Measurements from ENCODE around the gene SPA17. TPM values are rescaled to one million over a fixed set of nuclear protein-coding genes. Genes with fewer than 3 reads are reported as not detected.

Gene SPA17
- total RNA-seq, 1 experiment from 2014 or later = 28.8 TPM

GRCh38 chr11:124658501-124658900, 15.2 kb upstream of the SPA17 start:
- no peak for DNase-seq (ENCODE audit: low spot score)
- in situ Hi-C loops (cut with HindIII; ENCODE audit: low sequenced_read_pairs) = no loop called here

- in situ Hi-C loops (cut with HindIII; ENCODE audit: low sequenced_read_pairs) = no loop called here
- DNase-seq (ENCODE audit: low spot score) = no peak
Measured at GRCh38 chr11:124658986-124659385, 14.7 kb upstream of the SPA17 start.

DNA sequence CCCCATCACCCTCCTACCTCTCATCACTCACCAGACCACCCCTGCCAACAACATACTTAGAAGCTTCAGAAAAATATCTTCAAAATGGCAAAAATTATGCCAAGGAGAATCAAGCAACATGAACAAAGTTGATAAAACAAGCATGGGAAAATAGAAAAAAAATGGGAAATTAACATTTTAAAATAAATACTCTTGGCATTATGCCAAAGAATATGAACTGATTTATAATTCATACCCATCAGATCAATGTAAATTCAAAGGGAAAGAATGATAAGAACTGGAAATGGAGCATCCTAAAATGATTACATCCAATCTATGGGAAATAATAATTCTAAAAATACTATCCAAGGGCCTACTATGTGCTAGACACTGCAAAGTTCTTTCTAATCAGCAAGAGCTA, 12.2 kb upstream of the SPA17 start:
- in situ Hi-C loops (cut with HindIII; ENCODE audit: low sequenced_read_pairs) = no loop called here
- DNase-seq (ENCODE audit: low spot score) = no peak

GRCh38 chr11:124662106-124662505, 11.6 kb upstream of the SPA17 start:
- in situ Hi-C loops (cut with HindIII; ENCODE audit: low sequenced_read_pairs) = no loop called here
- peak; percentile 78 for DNase-seq (ENCODE audit: low spot score)

- in situ Hi-C loops (cut with HindIII; ENCODE audit: low sequenced_read_pairs) = no loop called here
- DNase-seq (ENCODE audit: low spot score) = no peak
Measured at GRCh38 chr11:124663861-124664260, 9.8 kb upstream of the SPA17 start.

DNA sequence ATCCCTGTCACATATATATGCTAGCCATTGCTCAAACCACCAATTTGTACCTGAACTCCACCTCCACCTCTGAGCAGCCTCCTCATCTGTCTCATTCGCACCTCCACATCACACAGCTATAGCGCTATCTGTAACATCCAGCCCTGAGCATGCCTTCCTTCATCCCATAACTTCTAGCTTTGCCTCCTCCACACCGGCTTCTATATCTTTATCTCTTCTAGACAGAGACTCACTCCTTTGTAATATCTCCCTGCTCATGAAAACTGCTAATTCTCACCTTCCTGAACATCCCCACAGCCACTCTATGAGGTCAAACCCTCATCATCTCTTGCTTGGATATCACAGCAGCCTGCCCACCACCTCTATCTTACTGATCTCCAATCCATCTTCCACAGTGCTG, 6.1 kb upstream of the SPA17 start:
- in situ Hi-C loops (cut with HindIII; ENCODE audit: low sequenced_read_pairs) = no loop called here

GRCh38 chr11:124669193-124669592, 4.5 kb upstream of the SPA17 start:
- in situ Hi-C loops (cut with HindIII; ENCODE audit: low sequenced_read_pairs) = no loop called here
- DNase-seq (ENCODE audit: low spot score) = peak; percentile 66

More for the DNA sequence above, 6.1 kb upstream of the SPA17 start:
- no peak for DNase-seq (ENCODE audit: low spot score)

DNA sequence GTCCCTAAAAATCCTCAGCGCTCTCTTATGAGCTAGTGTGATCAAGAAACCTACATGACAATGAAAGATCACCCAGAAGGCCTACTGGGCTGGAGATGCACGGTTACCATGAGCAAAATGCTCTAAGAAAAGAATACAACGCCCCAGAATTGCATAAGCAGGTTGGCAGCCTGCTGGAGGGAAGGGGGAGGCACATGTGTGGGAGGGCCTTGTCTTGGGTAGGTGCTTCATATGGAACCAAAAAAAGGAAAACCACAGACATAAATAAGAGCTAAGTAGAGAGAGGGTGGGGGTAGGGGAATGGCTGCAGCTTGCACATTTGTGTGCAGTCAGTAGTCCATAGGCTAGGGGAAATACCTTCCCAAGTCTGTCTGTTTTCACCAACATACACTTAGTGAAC, 3.0 kb upstream of the SPA17 start:
- in situ Hi-C loops (cut with HindIII; ENCODE audit: low sequenced_read_pairs) = no loop called here
- DNase-seq (ENCODE audit: low spot score) = no peak

GRCh38 chr11:124672536-124673215, 1.0 kb upstream of the SPA17 start:
- in situ Hi-C loops (cut with HindIII; ENCODE audit: low sequenced_read_pairs) = no loop called here
- peak; percentile 34 for DNase-seq (ENCODE audit: low spot score)

GRCh38 chr11:124674168-124674517, 439 bp downstream of the SPA17 start:
- in situ Hi-C loops (cut with HindIII; ENCODE audit: low sequenced_read_pairs) = no loop called here
- DNase-seq (ENCODE audit: low spot score) = no peak

- in situ Hi-C loops (cut with HindIII; ENCODE audit: low sequenced_read_pairs) = no loop called here
- no peak for DNase-seq (ENCODE audit: low spot score)
Measured at GRCh38 chr11:124674571-124674970, 867 bp downstream of the SPA17 start.

DNA sequence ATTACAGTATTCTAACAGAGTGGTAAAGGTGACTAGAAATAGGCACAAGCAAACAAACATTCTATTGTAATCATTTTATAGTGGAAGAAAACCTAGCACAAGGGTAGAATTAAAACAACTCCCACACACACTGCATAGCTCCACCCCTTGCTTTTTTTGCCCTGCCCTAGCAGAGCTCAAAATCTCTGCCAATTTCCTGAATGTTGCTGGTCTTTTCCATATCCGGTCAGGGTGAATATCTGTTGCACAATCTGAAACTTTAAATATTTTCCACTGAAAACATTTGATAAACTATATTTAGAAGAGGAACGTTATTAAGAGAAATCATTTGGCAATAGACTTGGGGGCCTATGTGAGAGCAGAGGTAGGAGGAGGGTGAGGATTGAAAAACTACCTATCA, 2.7 kb downstream of the SPA17 start:
- no peak for DNase-seq (ENCODE audit: low spot score)
- in situ Hi-C loops (cut with HindIII; ENCODE audit: low sequenced_read_pairs) = no loop called here

DNA sequence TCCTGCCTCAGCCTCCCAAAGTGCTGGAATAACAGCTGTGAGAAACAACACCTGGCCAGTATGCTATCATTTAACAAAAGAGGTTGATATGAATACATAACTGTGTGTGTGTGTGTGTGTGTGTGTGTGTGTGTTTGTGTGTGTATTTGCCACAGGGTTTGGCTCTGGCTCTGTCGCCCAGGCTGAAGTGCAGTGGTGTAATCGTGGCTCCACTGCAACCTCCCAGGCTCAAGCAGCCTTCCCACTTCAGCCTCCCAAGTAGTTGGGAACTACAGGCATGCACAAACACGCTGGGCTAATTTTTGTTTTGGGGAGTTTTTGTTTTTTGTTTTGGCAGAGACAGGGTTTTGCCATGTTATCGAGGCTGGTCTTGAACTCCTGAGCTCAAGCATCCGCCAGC, 4.7 kb downstream of the SPA17 start:
- no peak for DNase-seq (ENCODE audit: low spot score)
- in situ Hi-C loops (cut with HindIII; ENCODE audit: low sequenced_read_pairs) = no loop called here

DNA sequence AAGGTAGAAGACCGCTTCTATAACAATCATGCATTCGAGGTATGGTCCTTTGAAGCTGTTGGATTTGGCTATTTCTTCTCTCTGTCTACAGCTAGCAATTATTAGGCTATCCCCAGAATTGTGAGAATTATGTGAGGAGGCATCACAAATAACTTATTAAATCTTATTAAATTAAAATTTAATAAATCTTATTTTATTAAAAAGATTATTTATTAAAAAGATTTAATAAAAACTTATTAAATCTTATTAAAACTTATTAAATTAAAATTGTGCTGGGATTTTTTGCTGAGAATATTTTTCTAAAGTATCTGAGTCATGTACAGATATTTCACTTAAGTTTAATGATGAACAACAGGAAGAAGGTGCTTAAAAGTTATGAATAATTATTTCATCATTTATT, 7.7 kb downstream of the SPA17 start:
- in situ Hi-C loops (cut with HindIII; ENCODE audit: low sequenced_read_pairs) = no loop called here
- DNase-seq (ENCODE audit: low spot score) = no peak

- in situ Hi-C loops (cut with HindIII; ENCODE audit: low sequenced_read_pairs) = no loop called here
- DNase-seq (ENCODE audit: low spot score) = no peak
Measured at GRCh38 chr11:124682443-124682842, 8.7 kb downstream of the SPA17 start.

- in situ Hi-C loops (cut with HindIII; ENCODE audit: low sequenced_read_pairs) = no loop called here
- DNase-seq (ENCODE audit: low spot score) = no peak
Measured at GRCh38 chr11:124693142-124693541, 19.4 kb downstream of the SPA17 start.

DNA sequence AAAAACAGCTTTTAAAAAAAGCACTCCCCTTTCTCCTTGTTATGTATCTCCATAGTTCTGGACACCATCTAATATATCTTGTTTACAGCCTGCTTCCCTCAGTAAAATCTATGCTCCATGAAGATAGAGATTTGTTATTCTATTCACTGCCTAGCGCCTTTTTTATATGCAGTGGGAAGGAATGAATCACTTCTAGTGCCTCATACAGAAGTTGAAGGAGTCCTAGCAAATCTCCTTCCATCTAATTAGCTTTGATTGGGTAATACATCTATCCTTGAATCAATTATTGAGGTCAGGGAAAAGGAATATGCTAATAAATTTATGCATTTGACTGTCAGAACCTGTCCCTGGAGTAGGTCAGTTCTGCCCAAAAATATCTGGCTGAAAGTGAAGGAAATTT, 25.8 kb downstream of the SPA17 start:
- in situ Hi-C loops (cut with HindIII; ENCODE audit: low sequenced_read_pairs) = no loop called here
- no peak for DNase-seq (ENCODE audit: low spot score)

- in situ Hi-C loops (cut with HindIII; ENCODE audit: low sequenced_read_pairs) = no loop called here
Measured at GRCh38 chr11:124700028-124700427, 26.3 kb downstream of the SPA17 start.

GRCh38 chr11:124707829-124708228, 34.1 kb downstream of the SPA17 start:
- no peak for DNase-seq (ENCODE audit: low spot score)
- in situ Hi-C loops (cut with HindIII; ENCODE audit: low sequenced_read_pairs) = no loop called here

More at GRCh38 chr11:124700028-124700427, 26.3 kb downstream of the SPA17 start:
- DNase-seq (ENCODE audit: low spot score) = no peak

DNA sequence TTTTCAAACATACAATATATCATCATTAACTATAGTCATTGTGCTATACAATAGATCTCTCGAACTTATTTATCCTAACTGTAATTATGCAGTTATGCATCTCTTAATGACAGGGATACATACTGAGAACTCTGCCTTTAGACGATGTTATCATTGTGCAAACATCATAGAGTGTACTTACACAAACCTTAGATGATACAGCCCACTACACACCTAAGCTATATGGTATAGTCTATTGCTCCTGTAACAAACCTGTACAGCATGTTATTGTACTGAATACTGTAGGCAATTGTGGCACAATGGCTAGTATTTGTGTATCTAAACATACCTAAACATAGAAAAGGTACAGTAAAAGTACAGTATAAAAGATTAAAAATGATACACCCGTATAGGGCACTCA, 38.7 kb downstream of the SPA17 start:
- no peak for DNase-seq (ENCODE audit: low spot score)
- in situ Hi-C loops (cut with HindIII; ENCODE audit: low sequenced_read_pairs) = no loop called here

DNA sequence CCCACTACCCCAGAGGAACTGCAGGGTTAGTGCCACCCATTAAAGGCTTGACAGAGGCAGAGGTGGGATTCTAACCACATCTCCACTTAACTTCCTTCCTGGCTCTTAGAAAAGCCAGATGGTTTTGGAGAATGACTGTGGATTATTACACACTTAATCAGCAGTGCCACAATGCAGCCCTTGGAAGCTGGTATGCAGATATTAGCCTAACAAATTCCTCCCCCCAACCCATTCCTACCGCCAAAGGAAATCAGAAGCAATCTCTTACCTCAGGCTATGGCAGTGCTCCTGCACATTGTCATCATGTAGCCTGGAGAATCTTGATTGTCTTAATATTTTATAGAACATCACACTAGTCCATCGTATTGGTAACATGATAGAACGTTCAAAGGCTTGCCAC, 42.9 kb downstream of the SPA17 start:
- DNase-seq (ENCODE audit: low spot score) = no peak
- in situ Hi-C loops (cut with HindIII; ENCODE audit: low sequenced_read_pairs) = no loop called here

DNA sequence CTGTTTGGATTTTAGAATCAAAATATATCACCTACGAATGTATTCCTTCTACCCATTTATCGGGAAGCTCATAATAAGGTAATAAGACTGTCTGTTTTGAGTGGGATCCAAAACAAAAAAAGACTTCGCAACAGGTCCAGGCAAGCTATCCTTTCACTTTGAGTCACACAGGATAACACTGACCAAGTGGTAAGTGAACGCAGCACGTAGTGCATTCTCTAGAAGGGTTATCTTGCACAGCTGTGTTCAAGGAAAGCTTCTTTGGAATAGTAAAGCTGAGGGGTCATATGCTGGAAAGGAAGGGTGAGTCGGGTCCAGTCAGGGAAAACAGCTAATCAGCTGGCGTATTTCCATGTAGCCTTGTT, 43.7 kb downstream of the SPA17 start:
- in situ Hi-C loops (cut with HindIII; ENCODE audit: low sequenced_read_pairs) = no loop called here
- DNase-seq (ENCODE audit: low spot score) = no peak
